Measurements from ENCODE around the gene KCNQ1. TPM values are rescaled to one million over a fixed set of nuclear protein-coding genes. Genes with fewer than 3 reads are reported as not detected.

Gene KCNQ1
- total and polyA plus RNA-seq, 2 of the 13 experiments (the other 11 are each of a cell fraction or from before 2014, with no cell fraction given): 0.02 to 0.08 TPM

- TF ChIP-seq NFRKB (IDR thresholded peaks at IDR 0.05) (no peak), SIN3B (IDR thresholded peaks at IDR 0.05; ENCODE audit: low read length) (no peak), NR2C2 (CRISPR knock-in tag; IDR thresholded peaks at IDR 0.05; ENCODE audit: borderline replicate concordance) (peak; percentile 59; the same call in 1 of the 2 replicates), SKI (IDR thresholded peaks at IDR 0.05; ENCODE audit: partially characterized antibody) (peak; percentile 44), ATF7-NPFF (CRISPR knock-in tag; IDR thresholded peaks at IDR 0.05; ENCODE audit: low read depth) (no peak), REPIN1 (CRISPR knock-in tag; IDR thresholded peaks at IDR 0.05; ENCODE audit: borderline replicate concordance, low read depth) (peak; percentile 91), FOXP1 (IDR thresholded peaks at IDR 0.05) (no peak), FOXP1 (CRISPR knock-in tag; IDR thresholded peaks at IDR 0.05) (peak; percentile 56; the same call in 1 of the 2 replicates), CREB1 (IDR thresholded peaks at IDR 0.05) (no peak), CREB1 (CRISPR knock-in tag; IDR thresholded peaks at IDR 0.05) (no peak), ZNF20 (CRISPR knock-in tag; IDR thresholded peaks at IDR 0.05) (no peak), STAG1 (CRISPR knock-in tag; IDR thresholded peaks at IDR 0.05) (peak; percentile 2; the same call in 1 of the 2 replicates), ZNF781 (CRISPR knock-in tag; IDR thresholded peaks at IDR 0.05; ENCODE audit: borderline replicate concordance, not compliant biosample characterization) (no peak), PAXIP1 (CRISPR knock-in tag; conservative IDR thresholded peaks at IDR 0.05) (peak; percentile 96), ZNF672 (CRISPR knock-in tag; IDR thresholded peaks at IDR 0.05) (no peak), ERF (CRISPR knock-in tag; IDR thresholded peaks at IDR 0.05) (peak; percentile 21), ZNF883 (CRISPR knock-in tag; IDR thresholded peaks at IDR 0.05; ENCODE audit: not compliant biosample characterization) (peak; percentile 60), ATF2 (CRISPR knock-in tag; IDR thresholded peaks at IDR 0.05) (no peak; the same call in 1 of the 2 replicates), NCOR1 (IDR thresholded peaks at IDR 0.05; ENCODE audit: borderline replicate concordance, low read length) (peak; percentile 92)
- TF ChIP-seq, protein P1, sequence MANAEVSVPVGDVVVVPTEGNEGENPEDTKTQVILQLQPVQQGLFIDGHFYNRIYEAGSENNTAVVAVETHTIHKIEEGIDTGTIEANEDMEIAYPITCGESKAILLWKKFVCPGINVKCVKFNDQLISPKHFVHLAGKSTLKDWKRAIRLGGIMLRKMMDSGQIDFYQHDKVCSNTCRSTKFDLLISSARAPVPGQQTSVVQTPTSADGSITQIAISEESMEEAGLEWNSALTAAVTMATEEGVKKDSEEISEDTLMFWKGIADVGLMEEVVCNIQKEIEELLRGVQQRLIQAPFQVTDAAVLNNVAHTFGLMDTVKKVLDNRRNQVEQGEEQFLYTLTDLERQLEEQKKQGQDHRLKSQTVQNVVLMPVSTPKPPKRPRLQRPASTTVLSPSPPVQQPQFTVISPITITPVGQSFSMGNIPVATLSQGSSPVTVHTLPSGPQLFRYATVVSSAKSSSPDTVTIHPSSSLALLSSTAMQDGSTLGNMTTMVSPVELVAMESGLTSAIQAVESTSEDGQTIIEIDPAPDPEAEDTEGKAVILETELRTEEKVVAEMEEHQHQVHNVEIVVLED (CRISPR knock-in tag; IDR thresholded peaks at IDR 0.05; ENCODE audit: borderline replicate concordance): peak; percentile 60; the same call in 1 of the 2 replicates
These were observed 285.7 kb downstream of the KCNQ1 start (continued) for GRCh38 chr11:2730272-2731129.

All from HepG2 (cell line).